PFSK-1 (cell line): ENCODE measurements around the gene SHC4.

Experiments used
- POLR2AphosphoS5 ChIP-seq: IDR thresholded peaks from 2 replicates; pipeline ENCODE4 v1.6.1; 2012; ENCODE audit warnings: low read depth, mild to moderate bottlenecking, control low read depth, low read length, moderate library complexity
- REST ChIP-seq, 2 experiments: IDR thresholded peaks; 2 replicates each; pipeline versions ENCODE4 v1.6.1 to v1.8.0; 2011 to 2012; ENCODE audit warnings: low read depth in 2 of 2, low read length in 2 of 2, control low read depth in 1 of 2, inconsistent platforms in 1 of 2, mild to moderate bottlenecking in 1 of 2, moderate library complexity in 1 of 2; ENCODE audit not compliant: insufficient read depth in 1 of 2
- SIN3A ChIP-seq: IDR thresholded peaks from 2 replicates; pipeline ENCODE4 v1.6.1; 2012; ENCODE audit warnings: mild to moderate bottlenecking, low read length, moderate library complexity, borderline replicate concordance; ENCODE audit not compliant: insufficient read depth

GRCh38 chr15:48962662-48963523 is 826 bp downstream of the SHC4 start:
- TF ChIP-seq POLR2AphosphoS5 = peak; percentile 87
- no peak for TF ChIP-seq SIN3A
- TF ChIP-seq REST (IDR thresholded peaks at IDR 0.05; ENCODE audit: insufficient read depth in 1 of 2, low read depth in 2 of 2, low read length in 2 of 2) = no peak
